Activated gamma-delta T cell treated with Interleukin-2 at 50 U/mL for 16 hours (primary cell): Measurements from ENCODE around the gene NAGK.
"Not testable (repeated sequence)": the region's sequence is repeated elsewhere in the genome, so short reads cannot be mapped to it uniquely, and the experiment has no call there.

ENCODE experiments used
- DNase-seq: peaks from one replicate; pipeline ENCODE4 v3.0.0-alpha.2; 2020

The NAGK gene

DNA sequence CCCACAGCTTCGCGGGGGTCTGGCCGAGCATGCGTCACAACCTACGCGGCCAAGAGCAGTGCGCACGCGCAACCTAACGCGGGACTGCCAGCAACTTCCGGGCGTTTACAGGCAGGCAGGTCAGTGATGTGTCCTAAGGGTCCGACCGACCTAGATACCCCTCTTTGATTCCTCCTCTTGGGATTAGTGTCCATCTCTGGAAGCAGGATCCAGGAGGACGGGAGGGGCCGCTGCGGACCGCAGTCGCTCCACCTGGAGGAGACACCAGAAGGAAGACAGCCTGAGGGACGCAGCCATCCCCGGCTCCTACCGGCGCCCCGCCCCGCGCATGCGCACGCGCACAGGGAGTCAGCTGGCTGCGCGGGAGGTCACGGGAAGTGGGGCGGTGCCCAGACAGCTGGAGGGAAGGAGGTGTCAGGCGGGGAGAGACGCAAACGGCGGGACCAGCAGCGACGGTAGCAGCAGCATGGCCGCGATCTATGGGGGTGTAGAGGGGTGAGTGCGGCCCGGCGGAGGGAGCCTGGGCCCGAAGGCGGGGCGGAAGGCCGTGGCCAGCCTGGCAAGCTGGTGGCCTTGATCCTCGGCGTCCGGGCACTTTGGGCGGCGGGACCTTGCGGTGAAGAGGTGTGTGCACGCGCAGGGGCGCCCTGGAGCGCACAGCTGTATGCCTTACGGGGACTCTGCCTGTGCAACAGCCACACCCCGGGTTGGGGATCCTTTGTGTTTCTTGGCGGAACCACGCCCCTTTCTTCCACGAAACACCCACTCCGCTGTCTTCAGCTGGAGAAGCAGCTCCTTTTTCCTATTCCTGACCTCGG lies at the start of gene NAGK:
Gene NAGK, plus strand, starts transcription at position 431 of the 818 bp plus-strand sequence. Its CDS starts 36 bp downstream, at position 467.
- peak; percentile 96 for DNase-seq

DNA sequence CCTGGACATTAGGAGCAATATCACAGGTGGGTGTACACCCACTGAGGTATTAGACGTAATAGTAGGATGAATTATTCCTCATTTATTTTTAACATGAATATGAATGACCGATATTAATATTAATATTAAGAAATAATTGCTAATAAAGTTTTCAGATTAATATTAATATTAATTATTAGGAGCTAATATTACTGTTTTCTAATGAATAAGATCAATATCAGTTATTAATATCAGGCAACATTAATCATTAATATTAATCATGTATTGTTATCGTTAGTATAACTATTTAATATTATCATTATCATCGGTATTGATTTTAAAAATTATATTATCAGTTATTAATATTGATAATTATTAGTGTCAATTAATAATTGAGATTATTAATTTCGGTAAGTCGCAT lies 48.5 kb upstream of the NAGK start:
- DNase-seq, result not testable (repeated sequence)

DNA sequence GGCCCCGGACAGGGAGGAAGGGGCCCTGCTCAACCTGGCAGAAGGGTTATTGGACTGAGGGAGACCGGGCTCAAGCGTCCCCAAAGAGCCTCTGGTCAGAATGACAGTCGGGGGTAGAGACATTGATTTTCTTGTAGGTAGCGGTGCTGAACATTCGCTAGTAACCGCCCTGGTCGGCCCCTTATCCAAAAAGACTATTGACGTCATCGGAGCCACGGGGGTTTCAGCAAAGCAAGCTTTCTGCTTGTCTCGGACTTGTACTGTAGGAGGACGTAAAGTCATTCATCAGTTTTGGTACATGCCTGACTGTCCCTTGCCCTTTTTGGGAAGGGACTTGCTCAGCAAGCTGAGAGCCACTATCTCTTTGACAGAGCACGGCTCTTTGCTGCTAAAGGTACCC lies 47.1 kb upstream of the NAGK start:
- not testable (repeated sequence) for DNase-seq

DNA sequence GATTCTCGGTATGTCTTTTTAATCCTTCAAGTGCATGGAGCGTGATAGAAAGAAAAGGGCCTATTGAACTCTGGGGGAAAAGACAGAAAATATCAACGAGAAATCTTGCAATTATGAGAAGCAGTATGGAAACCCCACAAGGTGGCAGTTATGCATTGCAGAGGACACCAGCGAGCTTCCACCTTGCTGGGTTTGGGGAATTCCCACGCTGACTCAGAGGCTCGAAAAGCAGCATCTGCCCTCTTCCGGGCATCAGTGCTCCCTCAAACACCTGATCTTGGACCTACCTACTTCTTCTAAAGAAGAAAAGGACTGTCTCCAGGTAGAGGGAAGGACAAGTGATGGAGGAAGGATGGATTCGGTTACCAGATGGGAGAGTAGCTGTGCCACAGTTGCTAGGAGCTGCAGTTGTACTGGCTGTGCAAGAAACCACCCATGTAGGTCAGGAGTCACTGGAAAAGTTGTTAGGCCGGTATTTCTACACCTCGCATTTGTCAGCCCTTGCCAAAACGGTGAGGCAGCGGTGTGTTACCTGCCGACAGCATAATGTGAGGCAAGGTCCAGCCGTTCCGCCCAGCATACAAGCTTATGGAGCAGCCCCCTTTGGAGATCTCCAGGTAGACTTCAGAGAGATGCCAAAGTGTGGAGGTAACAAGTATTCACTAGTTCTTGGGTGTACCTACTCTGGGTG lies 44.8 kb upstream of the NAGK start:
- peak; percentile 39 for DNase-seq

DNA sequence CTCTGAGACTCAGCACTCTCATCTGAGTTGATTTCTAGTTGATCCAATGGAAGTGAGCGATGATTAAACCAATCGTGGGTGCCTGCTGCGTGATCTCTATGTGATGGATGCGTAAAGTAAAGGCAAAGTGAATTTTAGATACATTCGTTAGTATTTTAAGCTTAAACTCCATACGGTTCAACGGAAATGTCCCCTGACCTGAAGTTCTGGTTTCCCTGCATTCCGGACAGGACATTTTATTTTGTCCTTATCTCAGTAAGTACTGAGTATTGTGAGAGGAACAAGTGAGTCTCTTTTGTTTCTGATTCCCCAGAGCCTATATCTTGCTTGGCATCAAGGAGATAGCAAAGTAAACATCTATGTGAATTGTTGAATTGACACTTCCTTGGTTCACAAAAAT lies 32.2 kb upstream of the NAGK start:
- not testable (repeated sequence) for DNase-seq

DNA sequence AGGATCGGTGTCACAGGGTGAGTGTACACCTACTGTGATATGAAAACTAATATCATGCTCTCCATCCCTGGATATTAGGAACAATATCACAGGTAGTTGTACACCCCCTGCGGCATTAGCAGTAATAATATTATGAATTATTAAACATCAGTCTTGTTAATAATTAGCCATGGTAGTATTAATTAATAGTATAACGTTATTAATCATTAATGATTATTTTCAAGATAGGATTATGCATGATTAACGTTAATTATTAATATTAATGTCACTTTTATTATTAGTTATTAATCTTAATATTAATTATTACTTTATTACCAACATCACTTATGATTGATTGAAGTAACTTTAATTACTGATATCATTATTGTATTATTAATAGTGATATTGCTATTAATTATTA lies 26.2 kb upstream of the NAGK start:
- DNase-seq, result no peak

DNA sequence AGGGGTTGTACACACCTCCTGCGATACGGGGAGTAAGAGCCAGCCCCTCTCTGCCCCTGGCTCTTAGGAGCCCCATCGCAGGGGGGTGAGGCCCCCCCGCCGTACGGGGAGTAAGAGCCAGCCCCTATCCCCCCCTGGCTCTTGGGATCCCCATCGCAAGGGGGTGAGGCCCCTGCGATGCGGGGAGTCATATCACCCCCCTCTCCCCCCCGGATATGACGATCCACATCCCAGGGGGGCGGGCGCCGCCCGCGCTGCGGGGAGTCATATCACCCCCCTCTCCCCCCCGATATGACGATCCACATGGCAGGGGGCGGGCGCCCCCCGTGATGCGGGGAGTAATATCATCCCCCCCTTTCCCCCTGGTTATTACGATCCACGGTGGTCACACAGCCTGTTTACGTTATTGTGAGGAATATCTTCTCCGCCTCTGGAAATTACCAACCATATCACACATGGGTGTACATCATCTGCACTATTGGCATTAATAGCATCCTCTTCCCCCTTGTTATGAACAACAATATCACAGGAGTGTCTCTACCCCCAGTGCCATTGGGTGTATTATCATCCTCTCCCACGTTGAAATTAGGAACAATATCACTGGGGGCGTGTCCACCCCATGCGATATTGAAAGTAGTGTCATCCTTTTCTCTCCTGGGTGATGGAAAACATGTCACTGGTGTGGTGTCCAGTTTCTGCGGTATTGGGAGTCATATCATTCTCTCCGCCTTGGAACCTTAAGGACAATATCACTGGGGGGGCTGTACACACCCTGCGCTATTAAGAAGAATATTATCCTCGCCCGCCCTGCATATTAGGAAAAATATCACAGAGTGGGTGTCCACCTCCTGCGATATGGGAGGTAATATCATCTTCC lies 24.7 kb upstream of the NAGK start:
- DNase-seq, result no peak

DNA sequence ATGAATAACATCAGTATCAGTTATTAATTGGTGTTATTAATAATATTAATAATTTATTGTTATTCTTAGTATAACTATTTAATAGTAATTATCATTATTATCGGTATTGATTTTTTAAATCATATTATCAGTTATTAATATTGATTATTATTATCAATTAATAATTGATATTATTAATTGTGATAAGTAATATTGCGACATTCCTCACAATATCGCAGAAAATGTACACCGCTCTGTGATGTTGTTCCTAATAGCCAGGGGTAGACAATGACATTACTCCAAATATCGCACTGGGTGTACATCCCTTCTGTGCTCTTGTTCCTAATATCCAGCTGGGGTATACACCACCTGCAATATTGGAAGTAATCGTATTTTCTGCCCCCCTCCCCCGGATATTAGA lies 23.3 kb upstream of the NAGK start:
- no peak for DNase-seq

DNA sequence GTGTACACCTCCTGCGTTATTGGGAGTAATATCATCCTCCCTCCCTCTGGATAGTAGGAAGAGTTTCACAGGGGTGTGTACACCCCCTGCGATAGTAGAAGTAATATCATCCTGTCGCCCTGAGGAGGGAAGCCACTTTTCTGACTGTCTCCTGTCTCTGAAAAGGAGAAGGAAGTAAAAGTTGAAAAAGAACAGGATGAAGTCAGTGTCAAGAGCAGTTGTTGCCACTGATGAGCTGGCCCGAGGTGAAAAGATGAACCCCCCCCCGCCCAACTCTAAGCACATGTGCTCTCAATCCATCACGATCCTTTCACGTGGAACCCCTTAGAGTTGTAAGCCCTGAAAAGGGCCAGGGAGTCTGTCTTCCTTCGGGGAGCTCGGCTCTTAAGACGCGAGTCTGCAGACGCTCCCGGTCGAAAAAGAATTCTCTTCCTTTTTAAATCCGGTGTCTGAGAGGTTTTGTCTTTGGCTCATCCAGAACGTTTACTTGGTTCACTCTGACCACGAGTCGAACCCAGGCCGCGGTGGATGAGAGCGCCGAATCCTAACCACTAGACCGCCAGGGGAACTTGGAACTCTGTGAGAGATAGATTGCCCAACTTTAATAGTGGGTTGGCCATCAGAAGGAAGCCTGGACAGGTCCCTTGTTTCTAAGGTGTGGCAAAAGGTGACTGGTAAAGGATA lies 22.4 kb upstream of the NAGK start:
- no peak for DNase-seq

DNA sequence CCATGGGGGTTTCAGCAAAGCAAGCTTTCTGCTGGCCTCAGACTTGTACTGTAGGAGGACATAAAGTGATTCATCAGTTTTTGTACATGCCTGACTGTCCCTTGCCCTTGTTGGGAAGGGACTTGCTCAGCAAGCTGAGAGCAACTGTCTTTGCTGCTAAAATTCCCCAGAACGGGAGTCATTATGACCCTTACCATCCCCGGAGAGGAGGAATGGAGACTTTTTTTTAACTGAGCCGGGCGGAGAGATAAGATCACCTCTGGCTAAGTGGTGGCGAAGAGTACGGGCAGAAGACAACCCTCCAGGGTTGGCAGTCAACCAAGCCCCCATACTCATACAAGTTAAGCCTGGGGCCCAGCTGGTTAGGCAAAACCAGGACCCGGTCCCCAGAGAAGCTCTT lies 20.4 kb upstream of the NAGK start:
- no peak for DNase-seq

DNA sequence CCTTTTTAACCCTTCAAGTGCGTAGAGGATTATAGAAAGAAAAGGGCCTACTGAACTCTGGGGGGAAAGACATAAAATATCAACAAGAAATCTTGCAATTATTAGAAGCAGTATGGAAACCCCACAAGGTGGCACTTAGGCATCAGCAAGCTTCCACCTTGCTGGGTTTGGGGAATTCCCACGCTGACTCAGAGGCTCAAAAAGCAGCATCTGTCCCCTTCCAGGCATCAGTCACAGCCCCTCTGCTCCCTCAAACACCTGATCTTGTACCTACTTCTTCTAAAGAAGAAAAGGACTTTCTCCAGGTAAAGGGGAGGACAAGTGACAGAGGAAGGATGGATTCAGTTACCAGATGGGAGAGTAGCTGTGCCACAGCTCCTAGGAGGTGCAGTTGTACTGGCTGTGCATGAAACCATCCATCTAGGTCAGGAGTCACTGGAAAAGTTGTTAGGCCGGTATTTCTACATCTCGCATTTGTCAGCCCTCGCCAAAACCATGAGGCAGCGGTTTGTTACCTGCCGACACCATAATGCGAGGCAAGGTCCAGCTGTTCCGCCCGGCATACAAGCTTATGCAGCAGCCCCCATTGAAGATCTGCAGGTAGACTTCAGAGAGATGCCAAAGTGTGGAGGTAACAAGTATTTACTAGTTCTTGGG lies 18.6 kb upstream of the NAGK start:
- DNase-seq, result not testable (repeated sequence)

DNA sequence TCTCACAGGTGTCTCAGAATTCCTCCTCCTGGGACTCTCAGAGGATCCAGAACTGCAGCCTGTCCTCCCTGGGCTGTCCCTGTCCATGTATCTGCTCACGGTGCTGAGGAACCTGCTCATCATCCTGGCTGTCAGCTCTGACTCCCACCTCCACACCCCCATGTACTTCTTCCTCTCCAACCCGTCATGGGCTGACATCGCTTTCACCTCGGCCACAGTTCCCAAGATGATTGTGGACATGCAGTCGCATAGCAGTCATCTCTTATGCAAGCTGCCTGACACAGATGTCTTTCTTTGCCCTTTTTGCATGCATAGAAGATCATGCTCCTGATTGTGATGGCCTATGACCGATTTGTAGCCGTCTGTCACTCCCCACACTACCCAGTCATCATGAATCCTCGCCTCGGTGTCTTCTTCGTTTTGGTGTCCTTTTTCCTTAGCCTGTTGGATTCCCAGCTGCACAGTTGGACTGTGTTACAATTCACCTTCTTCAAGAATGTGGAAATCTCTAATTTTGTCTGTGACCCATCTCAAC lies 13.2 kb upstream of the NAGK start:
- not testable (repeated sequence) for DNase-seq

DNA sequence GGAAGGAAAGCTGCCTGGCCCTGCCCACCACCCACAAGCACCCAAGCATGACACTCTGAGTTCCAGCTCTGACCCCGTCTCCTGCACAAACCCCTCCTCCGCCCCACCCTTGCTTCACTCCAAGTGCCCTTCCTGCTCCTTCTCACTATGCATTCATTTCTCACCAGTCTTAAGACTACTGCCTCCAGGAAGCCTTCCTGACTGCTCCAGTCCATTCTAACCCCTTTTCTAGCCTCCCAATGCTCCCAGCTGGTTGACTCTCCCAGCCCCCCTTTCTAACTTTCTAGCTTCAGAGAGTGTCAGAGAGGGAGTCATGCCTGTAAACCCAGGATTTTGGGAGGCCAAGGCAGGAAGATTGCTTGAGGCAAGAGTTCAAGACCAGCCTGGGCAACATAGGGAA lies 8.2 kb upstream of the NAGK start:
- DNase-seq, result no peak

DNA sequence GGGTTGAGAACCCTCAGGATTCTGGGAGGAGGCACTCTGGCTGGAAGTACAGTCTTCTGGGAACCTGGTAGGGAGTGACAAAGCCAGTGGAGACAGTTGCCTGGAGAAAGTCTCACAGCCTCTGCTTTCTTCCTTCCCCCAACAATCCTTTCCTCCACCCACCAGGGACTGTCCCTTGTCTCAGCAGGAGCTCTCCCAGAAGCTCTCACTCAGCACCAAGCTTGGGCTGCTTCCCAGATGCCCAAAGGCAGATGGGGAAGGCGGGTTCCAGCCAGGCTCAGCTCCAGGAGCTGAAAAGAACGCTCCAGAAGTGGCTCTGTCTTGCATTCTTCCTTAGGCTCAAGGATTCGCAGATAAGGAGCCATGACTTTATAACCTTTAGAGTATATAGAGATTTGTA lies 7.6 kb upstream of the NAGK start:
- DNase-seq, result no peak

DNA sequence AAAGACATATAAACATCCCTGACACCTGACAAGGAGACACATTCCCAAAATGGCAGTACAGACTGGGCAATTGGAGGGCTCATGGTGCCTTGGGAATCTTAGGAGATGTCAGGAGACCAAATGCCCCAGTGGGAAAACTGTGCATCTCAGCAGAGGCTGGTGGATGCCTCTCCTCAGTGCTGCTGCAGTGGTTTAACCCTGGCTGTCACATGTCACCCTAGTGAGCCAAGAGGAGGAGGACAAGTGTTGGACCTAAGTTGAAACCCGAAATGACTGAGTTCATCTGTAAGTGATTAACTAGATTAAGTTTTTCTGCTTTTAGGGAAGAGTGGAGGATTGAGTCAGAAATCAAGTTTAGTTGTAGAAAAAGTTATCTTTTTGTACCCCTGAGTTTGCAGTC lies 5.2 kb upstream of the NAGK start:
- no peak for DNase-seq

DNA sequence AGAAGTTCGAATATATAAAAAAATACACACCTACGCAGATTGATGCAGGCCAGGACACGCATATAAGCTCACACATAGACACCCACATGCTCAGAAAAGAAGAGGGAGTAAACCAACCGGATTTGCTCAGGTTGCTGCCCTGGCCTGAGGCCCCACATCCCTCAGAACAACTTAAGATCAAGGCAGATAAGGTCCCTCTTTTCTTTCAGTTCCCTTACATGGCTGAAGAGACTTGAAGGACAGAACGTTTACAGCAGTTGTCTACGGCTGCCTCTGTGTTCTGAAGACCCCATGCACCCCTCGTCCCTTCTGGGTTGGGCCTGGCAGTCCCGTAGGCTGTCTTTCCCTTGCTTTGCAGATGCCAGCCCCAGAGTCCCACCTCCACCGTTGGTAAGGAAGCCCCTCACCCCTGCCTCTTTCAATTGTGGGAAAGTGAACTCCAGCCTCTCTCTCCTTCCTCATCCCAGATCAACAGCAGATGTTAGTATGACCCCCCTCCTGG lies 4.3 kb upstream of the NAGK start:
- DNase-seq, result no peak

DNA sequence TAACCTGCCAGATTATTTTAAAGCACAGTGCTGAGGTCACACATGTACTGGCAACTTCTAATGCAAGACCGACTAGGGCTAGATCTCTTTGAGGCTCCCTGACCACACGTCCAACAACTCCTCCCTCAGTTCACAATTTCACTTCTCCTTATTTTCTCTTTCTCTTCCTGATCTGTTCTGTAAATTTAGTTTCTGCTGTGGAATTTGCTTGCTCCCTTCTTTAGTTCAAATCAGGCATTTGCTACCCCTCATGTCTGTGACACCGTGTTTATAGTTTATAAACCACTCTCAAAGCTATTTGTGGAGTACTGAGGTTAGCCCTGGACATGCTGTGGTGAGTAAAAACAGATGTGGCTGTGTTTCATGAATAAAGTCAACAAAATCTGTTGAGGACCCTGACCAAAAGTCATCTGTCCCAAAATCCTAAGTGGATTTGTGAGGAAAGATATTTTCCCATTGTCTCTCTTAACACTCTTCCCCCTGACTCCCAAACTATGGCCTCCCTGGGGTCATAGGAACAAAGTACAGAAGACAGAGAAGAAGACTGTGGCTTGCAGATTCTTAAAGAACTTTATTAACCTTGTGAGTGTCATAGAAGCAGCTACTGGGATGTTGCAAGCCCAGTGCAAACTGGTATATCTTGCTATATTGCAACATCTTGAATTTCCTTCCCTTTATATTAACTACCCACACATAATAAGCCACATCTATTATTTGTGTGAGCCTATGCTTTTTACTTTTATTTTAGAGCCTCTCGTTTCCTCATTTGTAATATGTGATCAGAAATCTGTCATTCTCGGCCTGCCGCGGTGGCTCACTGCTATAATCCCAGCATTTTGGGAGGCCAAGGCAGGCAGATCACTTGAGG lies 3.5 kb upstream of the NAGK start:
- DNase-seq, result no peak

DNA sequence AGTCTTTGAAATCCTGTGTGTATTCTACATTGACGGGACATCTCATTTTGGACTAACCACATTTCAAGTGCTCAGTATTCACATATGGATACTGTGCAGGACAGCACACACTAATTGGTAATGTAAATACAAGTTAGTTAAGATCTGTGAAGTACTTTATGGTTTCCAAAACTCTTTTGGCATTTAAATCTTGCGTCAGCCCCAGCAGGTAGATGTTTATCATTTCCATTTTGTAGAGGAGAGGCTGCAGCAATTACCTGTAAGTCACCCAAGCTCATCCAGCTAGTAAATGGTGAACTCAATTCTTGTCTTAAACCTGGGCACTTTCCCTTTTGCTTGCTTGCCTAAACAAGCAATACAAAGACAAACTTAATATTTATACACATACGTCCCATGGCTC lies 1.6 kb upstream of the NAGK start:
- DNase-seq, result no peak

DNA sequence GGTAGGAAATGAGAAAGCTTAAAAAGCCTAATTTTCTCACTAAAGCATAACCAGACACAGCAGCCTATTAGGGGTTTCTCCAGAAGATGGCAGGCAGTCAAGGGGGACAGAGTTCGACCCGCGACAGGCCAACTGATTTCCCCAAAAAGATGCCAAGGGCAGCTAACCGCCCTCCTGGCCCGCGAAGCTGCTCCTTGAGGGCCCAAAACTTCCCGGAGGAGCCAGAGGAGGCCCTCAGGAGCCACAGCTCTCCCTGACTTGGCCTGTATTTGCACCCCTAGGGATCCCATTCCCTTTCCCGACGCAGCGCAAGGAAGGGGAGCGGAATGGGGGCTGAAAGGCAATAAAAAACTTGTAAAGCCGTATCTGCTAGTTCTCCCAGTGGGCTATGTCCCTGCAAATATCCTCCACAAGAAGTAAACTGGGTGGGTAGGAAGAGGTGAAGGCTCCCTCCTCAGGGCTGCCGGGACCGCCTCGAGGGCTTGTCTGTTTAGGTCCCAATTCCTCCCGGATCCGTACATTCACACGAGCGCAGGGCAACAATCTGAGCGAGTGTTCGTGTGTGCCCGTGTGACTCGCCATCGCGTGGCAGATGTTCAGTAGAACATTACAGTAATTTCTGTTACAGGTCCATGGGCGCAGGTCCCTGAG lies 756 bp upstream of the NAGK start:
- no peak for DNase-seq

DNA sequence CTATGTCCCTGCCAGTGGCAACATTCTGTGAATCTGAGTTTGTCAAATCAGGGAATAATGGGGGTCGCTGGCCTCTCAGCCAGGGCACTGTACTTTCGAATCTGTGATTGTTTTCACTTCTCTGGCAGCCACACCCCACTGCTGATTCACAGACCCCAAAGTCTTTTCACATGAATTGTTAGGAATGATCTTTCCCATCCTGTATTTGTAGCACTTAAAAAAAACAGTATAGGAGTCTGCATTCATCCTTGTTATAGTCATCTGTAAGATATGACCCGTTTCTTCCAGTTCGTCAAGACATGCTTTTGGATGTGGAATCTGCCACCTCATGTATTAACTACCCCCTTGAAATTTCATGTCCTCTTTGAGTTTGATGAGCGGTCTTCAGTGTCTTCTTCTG lies 928 bp downstream of the NAGK start:
- no peak for DNase-seq
